HS-27A (cell line): ENCODE measurements around the gene TUBA1A.
"Not testable (repeated sequence)": the region's sequence is repeated elsewhere in the genome, so short reads cannot be mapped to it uniquely, and the experiment has no call there.

Experiments used
- DNase-seq: peaks from one replicate; pipeline ENCODE4 v3.0.0-alpha.2; 2012; ENCODE audit warnings: low read depth, missing footprints

Gene TUBA1A

DNA sequence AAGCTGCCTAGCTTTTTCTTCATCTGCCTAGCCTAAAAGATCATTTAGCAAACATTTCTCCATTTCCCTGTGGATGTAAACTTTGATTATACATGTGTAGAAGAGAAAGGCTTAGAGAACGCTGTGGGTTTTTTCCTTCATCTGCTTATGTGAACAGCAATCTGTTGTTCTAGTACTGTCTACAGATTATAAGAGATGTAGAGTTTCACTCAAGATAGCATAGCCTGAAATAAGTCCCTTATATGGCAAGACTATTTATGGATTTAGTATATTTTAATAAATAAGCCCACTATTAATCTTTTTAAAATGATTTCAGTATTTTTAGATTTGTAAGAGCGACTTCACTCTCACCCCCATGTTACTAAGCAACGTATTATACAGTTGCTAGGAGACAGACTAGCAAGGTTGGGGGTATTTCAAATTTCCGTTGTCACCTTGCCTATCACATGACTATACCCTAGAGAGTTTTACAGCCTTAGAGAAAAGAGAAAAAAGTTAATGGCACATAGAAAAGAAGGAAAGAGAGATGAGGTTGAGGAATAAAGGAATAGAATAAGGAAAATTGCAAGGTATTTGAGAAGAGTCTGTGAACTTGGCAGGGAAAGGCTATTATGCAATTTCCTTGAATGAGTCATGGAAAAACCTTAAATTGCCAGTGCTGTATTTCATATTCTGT lies 12.2 kb upstream of the TUBA1A start:
- peak; percentile 34 for DNase-seq

DNA sequence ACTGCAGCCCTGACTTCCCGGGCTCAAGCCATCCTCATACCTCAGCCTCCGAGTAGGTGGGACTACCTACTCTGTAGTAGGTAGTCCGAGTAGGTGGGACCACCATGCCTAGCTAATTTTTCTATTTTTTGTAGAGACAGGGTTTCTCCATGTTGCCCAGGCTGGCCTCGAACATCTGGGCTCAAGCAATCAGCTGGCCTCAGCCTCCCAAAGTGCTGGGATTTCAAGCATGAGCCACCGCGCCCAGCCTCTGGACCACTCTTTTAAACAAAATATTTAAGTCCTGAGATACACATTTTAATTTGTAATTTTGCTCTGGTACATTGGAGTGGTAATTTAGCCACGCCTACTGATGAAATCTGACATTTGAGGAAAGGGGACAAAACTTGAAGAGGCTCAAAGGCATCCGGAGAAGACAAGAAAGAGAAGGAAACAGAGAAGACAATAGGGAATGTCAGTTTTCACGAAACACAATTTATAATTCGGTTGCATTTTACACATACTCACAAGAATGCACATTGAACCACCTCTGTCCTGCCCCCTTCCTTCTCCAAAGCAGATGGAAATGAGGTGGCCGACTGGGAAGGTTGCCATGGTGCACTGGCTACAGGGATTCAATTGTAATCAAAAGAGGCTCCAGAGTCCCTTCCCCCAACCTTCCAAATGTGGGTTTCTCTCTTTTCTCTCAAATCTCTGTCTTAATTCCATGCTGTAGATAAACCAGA lies 9.7 kb upstream of the TUBA1A start:
- DNase-seq: peak; percentile 40

DNA sequence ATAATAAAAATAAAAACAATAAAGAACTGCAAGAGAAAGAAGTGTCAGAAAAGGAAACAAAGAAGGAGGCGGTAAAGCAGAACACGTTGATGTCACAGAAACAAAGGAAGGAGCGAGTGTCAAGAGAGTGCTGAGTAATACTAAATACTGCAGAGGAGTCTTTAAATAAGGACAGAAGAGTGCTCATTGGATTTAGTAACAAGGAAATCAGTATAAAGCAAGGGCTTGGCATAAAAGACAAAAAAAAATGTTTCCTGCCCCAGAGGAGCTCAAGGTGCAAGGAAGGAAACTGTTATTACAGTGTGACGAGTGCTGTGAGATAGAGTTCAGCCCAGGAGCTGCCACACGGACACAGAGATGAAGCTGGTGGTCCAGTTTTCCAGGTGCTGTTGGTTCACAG lies 8.4 kb upstream of the TUBA1A start:
- DNase-seq: no peak

DNA sequence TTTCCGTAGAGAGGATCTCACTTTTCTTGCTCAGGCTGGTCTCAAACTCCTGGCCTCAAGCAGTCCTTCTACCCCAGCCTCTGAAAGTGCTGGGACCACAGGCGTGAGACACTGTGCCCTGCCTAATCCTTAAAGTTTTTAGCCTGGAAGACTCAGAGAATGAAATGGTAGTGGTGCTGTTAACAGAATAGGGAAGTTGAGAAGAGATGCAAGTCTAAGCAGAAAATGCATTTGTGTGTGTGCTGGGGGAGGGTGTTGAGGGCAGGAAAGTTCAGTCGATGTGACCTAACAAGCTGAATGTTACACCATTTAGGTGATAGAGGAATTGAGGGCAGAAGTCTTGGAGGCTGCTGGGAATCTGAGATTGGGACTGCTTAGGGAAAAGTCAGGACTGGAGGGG lies 6.9 kb upstream of the TUBA1A start:
- no peak for DNase-seq

DNA sequence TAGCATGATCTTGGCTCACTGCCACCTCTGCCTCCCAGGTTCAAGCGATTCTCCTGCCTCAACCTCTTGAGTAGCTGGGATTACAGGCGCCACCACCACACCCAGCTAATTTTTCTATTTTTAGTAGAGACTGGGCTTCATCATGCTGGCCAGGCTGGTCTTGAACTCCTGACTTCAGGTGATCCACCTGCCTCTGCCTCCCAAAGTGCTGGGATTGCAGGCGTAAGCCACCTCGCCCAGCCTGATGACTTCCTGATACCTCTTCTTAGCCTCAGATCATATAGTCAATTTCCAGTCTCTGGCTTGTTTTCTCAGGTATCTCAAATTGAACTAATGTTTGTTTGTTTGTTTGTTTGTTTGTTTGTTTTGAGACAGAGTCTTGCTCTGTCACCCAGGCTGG lies 4.9 kb upstream of the TUBA1A start:
- not testable (repeated sequence) for DNase-seq

DNA sequence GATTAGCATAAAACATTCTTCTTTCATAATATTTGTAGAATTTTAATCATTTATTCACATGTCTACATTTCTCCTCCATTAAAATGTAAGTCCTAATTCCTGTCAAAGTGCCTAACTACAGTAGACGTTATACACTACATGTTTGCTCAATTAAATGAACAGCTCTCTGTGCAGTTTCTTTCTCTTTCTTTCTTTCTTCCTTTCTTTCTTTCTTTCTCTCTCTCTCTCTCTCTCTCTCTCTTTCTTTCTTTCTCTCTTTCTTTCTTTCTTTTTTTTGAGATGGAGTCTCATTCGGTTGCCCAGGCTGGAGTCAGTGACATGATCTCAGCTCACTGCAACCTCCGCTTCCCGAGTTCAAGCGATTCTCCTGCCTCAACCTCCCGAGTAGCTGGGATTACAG lies 2.6 kb upstream of the TUBA1A start:
- DNase-seq: not testable (repeated sequence)

DNA sequence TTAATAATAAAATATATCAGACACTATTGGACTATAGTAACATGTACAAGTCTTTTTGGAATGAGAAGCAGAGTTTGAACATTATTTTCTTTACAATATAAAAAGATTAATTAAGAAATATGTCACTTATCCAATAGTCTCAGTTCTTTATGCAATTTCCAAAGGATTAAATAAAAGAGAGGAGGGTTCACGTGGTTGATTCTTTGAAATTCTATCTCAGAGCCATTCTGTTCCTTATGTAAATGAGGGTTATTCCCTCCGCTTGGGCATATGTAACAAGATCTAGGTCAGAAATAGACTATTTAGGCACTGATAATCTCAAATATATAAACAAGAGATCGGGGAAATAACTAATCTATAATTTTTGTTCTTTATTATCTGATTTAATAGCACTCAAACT lies 2.1 kb upstream of the TUBA1A start:
- no peak for DNase-seq

DNA sequence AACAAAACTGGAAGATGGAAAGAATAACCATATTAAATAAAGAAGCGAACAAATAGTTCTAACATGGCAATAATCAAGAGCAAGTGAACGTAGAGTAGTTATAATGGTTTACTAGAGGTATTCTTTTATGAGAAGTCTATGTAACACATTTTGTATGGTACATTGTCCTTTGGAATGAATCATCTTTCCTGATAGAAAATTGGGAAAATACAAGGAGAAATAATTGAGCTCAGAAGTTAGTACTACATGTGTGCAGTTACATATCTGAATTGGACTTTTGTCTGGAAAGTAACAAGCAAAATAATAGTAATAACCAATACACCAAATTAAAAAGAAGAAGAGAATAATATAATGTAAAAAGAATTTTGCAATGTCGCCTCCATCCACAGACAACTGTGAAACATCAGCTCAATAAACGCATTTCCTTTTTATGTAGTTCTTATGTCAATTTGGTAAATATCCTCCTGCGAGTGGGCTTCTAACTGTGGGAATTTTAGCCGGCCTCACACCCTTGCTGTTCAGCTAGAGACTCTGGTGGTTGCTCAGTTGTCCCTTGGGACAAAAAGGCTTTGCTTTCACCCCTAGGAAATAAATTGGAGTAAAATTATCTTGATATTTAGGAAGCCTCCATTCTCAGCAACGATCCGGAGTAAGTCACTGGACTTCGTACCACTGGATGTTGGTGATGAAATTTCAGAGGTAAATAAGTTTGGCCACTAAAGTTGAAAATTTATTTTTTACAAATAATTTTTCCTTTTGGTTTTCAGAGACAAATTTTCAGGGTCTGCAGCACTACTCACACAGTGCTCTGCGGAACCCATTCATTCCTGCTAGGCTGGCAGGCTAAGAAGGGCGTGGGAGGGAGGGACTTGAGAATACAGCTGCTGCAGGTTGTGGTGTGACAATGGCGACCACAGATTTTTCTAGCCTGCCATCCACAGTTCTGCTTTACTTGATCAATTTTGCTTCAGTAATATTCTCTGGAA lies 1.1 kb upstream of the TUBA1A start:
- DNase-seq: no peak

DNA sequence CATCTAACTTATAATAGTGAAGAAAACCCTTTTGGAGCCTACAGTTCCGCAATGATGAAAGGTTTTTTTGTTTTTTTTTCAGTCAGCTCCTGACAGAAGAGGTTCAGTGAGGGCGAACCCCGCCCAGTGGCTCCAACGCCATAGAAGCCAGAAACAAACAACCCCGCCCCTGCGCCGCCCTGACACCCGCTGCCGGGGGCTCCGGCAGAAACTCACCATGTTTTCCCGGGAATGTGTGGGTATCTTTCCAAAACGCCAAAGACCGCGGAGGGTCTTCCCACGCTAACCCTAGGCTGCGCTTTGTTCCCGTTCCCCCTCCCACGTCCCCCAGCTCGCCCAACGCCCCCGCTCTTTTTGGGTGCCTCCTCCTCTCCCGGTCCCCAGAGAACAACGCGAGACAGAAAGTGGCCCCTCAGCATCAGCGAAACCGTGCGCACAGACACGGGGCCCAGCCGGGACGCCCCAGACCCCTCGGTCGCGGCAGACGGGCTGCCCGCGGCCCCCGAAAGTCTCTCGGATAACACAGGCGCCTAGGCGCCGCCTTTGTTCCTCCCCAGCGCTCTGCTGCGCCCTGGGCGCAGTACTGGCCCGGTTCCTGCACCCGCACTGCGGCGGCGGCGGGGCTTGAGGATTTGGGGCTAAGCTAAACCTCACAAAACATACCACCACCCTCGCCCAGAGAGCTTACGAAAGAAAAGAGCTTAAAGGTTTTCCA lies 522 bp downstream of the TUBA1A start:
- peak; percentile 52 for DNase-seq

DNA sequence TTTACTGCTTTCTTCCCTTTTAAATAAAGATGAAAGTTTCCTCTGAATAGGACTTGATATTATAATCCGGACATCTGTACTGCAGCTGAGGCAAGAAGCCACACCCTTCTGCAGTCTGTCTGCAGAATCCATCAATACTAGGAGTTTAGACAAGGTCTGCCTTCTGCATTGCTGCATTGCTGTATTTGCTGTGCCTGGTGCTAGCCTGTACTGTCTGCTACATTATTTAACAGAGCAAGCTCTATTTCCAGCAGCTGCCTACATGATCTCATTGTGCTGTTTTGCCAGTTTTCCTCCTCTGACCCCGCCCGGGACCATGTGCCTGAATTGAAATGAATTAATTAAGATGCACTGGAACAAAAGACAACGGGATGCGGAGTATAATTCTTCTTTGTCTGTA lies 1.7 kb downstream of the TUBA1A start:
- no peak for DNase-seq

DNA sequence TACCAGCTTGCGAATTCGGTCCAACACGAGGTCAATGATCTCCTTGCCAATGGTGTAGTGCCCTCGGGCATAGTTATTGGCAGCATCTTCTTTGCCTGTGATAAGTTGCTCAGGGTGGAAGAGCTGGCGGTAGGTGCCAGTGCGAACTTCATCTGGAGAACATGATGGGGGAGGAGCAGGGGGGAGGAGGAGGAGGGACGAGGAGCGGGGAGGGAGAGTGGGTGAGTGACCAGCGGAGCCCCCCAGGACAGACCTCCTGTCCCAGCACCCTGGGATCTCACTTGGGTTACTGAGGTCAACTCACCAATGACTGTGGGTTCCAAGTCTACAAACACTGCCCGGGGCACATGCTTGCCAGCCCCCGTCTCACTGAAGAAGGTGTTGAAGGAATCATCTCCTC lies 2.6 kb downstream of the TUBA1A start:
- DNase-seq: not testable (repeated sequence)

DNA sequence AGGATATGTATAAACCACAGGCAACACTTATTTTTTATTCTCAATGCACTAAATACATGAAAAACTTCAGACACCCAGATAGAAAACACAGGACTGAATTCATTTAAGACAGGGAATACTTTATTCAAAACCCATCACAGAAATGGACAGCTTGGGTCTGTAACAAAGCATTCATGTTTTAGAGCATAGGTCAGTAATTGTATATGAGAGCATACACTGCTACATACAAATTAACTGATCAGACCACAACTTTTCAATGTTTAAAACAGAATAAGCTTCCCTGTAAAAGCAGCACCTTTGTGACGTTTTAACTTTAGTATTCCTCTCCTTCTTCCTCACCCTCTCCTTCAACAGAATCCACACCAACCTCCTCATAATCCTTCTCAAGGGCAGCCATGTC lies 4.2 kb downstream of the TUBA1A start:
- not testable (repeated sequence) for DNase-seq

DNA sequence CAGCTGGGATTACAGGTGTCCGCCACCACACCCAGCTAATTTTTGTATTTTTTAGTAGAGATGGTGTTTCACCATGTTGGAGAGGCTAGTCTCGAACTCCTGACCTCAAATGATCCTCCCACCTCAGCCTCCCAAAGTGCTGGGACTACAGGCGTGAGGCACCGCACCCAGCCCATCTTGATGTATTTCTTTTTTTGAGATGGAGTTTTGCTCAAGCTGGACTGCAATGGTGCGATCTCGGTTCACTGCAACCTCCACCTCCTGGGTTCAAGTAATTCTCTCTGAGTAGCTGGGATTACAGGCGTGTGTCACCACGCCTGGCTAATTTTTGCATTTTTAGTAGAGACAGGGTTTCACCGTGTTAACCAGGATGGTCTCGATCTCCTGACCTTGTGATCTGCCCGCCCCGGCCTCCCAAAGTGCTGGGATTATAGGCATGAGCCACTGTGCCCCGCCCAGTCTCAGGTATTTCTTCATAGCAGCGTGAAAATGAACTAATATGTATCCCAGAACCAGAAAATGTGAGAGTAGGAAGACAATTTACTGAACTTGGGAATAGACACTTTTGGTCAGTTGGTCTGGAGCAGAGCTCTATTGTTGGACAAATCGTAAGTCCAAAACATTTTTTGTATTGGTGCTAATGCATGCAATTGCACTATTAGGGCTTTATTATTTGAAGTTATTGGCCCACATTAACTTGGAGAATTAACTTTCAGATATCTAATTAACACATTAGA lies 5.5 kb downstream of the TUBA1A start:
- DNase-seq: not testable (repeated sequence)

DNA sequence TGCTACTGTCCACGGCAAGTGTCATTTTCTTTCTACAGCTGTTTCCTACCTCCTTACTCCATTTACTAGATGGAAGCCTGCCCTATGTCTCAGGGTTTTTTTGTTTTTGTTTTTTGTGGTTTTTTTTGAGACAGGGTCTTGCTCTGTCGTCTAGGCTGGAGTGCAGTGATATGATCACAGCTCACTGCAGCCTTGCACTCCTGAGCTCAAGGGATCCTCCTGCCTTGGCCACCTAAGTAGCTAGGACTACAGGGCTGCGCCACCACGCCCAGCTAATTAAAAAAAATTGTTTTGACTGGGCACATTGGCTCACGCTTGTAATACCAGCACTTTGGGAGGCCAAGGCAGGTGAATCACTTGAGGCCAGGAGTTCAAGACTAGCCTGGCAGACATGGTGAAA lies 14.7 kb downstream of the TUBA1A start:
- no peak for DNase-seq

DNA sequence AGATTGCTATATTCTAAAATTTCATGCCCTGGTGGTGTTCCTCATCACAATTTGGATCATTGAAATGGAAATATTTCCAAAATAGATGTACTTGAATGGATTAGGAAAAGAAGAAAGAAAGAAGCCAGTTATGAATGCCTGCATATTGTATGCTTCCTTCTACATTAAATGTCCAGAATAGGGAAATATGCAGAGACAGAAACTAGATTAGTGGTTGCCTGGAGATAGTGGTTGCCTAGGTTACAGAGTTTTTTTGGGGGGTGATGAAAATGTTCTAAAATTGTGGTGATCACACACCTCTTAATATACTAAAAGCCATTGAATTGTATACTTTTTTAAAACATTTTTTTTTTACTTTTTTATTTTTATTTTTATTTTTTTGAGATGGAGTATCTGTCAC lies 18.0 kb downstream of the TUBA1A start:
- no peak for DNase-seq

DNA sequence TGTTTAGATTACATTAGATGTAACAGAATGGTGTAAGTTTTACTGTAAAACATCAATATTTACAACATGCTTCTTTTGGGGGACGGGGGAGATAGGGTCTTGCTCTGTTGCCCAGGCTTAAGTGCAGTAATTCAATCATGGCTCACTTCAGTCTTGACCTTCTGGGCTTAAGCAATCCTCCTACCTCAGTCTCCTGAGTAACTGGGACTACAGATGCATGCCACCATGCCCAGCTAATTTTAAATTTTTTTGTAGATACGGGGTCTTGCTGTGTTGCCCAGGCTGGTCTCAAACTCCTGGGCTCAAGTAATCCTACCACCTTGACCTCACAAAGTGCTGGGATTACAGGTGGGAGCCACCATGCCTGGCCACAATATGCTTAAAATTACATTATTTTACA lies 23.8 kb downstream of the TUBA1A start:
- no peak for DNase-seq

DNA sequence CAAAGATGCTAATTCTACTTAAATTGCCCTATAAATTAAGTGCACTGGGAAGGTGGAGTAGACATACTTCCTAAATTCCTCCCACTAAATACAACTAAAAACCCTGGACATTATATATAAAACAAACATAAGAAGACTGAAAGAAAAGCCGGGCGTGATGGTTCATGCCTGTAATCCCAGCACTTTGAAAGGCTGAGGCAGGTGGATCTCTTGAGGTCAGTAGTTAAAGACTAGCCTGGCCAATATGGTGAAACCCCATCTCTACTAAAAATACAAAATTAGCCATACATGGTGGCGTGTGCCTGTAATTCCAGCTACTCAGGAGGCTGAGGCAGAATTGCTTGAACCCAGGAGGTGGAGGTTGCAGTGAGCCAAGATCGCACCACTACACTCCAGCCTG lies 27.0 kb downstream of the TUBA1A start:
- not testable (repeated sequence) for DNase-seq

DNA sequence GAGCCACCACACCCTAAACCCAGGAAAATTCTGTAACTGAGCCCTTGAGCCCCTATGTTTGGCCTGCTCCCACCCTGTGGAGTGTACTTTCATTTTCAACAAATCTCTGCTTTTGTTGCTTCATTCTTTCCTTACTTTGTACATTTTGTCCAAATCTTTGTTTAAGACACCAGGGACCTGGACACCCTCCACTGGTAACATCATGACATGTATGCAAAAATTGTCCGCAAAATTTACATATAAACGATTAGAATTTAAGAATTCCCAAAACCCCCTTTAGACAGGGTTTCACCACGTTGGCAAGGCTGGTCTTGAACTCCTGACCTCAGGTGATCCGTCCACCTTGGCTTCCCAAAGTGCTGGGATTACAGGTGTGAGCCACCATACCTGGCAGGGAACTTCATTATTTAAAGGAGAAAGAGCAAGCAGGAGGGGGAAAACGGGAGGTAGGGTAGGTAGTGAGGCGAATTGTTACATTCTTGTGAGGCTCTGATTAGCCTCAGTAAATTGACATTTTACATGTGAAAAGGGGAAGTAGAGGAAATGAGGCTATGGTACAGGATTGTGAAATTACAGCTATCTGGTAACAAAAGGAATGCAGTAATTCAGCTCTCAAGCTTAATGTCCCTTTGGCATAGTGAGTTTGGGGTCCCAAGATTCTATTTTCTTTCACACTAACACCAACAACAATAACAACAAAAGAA lies 27.6 kb downstream of the TUBA1A start:
- DNase-seq: no peak

DNA sequence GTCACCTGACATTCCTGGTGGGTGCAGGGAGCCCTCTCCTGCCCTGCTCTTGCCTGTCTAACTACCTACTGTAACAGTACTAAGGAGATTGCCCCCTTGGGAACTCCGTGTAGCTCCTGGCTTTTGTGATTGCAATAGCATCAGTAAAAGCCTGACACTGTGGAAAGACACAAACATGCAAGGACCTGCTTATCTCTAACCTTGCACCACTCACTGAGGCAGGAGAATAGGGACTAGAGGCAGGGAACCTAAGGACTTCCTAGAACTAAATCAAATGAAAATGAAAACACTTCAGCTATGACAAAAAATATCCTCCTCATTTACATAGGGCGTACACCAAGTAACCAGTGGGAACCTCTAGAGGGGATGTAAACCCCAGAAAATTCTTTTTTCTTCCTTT lies 28.5 kb downstream of the TUBA1A start:
- DNase-seq: no peak

DNA sequence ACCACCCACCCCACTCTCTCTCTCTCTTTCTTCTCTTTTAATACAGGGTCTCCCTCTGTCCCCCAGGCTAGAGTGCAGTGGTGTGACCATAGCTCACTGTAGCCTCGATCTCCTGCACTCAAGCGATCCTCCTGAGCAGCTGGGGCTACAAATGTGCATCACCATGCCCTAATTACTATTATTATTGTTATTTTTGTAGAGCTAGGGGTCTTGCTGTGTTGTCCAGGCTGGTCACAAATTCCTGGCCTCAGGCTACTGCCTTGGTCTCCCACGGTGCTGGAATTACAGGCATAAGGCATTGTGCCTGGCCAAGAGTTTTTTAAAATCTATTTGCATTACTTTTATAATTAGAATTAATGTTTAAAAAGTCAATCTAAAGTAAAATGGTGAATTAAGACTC lies 34.7 kb downstream of the TUBA1A start:
- DNase-seq: no peak

DNA sequence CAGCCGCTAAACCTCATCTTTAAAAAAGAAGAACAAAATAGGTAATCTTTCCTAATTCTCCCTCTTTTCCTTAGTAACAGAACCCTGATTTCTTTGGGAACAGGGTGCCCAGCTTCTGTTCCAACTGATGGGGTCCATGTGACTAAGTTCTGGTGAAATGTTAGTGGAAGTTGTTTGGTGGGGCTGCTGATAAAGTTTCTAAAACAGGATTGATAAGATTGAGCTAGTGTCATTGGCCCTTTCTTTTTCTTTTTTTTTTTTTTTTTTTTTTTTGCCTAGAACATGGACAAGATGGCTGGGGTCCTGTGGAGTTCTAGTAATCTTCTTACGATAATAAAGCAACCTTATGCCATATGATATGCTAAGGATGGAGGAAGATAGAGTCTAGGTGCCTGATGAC lies 41.5 kb downstream of the TUBA1A start:
- DNase-seq: no peak
